ENCODE measurements around the gene SYT15.
"Not testable (repeated sequence)": the region's sequence is repeated elsewhere in the genome, so short reads cannot be mapped to it uniquely, and the experiment has no call there.

The SYT15 gene

GRCh38 chr10:46588221-46588620 is 9.3 kb downstream of the SYT15 start:
- not testable (repeated sequence) for DNase-seq (ENCODE audit: low read depth, low spot score)

- not testable (repeated sequence) for DNase-seq (ENCODE audit: low read depth, low spot score)
These were observed 10.7 kb downstream of the SYT15 start for GRCh38 chr10:46589589-46589988.

- DNase-seq (ENCODE audit: low read depth, low spot score), result not testable (repeated sequence)
These were observed 12.1 kb downstream of the SYT15 start for GRCh38 chr10:46591053-46591452.

- DNase-seq (ENCODE audit: low read depth, low spot score), result not testable (repeated sequence)
These were observed 14.4 kb downstream of the SYT15 start for GRCh38 chr10:46593307-46593706.

- DNase-seq (ENCODE audit: low read depth, low spot score), result not testable (repeated sequence)
These were observed 15.6 kb downstream of the SYT15 start for GRCh38 chr10:46594453-46595063.

- DNase-seq (ENCODE audit: low read depth, low spot score), result not testable (repeated sequence)
These were observed 17.6 kb downstream of the SYT15 start for GRCh38 chr10:46596570-46596969.

GRCh38 chr10:46597616-46598246 is 18.8 kb downstream of the SYT15 start:
- DNase-seq (ENCODE audit: low read depth, low spot score), result not testable (repeated sequence)

- DNase-seq (ENCODE audit: low read depth, low spot score), result not testable (repeated sequence)
These were observed 21.6 kb downstream of the SYT15 start for GRCh38 chr10:46600516-46600915.

GRCh38 chr10:46615540-46615939 is 36.6 kb downstream of the SYT15 start:
- DNase-seq (ENCODE audit: low read depth, low spot score), result not testable (repeated sequence)

GRCh38 chr10:46616227-46616626 is 37.3 kb downstream of the SYT15 start:
- DNase-seq (ENCODE audit: low read depth, low spot score), result not testable (repeated sequence)

- not testable (repeated sequence) for DNase-seq (ENCODE audit: low read depth, low spot score)
These were observed 38.2 kb downstream of the SYT15 start for GRCh38 chr10:46617134-46617533.

GRCh38 chr10:46617913-46618312 is 39.0 kb downstream of the SYT15 start:
- not testable (repeated sequence) for DNase-seq (ENCODE audit: low read depth, low spot score)

GRCh38 chr10:46623899-46624654 is 45.1 kb downstream of the SYT15 start:
- DNase-seq (ENCODE audit: low read depth, low spot score), result not testable (repeated sequence)

- not testable (repeated sequence) for DNase-seq (ENCODE audit: low read depth, low spot score)
These were observed 50.9 kb downstream of the SYT15 start for GRCh38 chr10:46629805-46630204.

- DNase-seq (ENCODE audit: low read depth, low spot score), result not testable (repeated sequence)
These were observed 51.9 kb downstream of the SYT15 start for GRCh38 chr10:46630816-46631215.

GRCh38 chr10:46631683-46632082 is 52.8 kb downstream of the SYT15 start:
- DNase-seq (ENCODE audit: low read depth, low spot score), result not testable (repeated sequence)

- DNase-seq (ENCODE audit: low read depth, low spot score), result not testable (repeated sequence)
These were observed 55.8 kb downstream of the SYT15 start for GRCh38 chr10:46634698-46635097.

- DNase-seq (ENCODE audit: low read depth, low spot score), result not testable (repeated sequence)
These were observed 56.5 kb downstream of the SYT15 start for GRCh38 chr10:46635364-46635959.

GRCh38 chr10:46640005-46640404 is 61.1 kb downstream of the SYT15 start:
- not testable (repeated sequence) for DNase-seq (ENCODE audit: low read depth, low spot score)
